AG04449 (cell line): ENCODE measurements around the gene IFT74.
A peak's percentile ranks its signal among the peaks of the same experiment; 100 is the strongest.

Source experiments
- CTCF ChIA-PET: fragments of 350-600 bp; formaldehyde crosslinking; extraction: SDS; loops from one replicate; lab custom pipeline; 2021; ENCODE audit warnings: antibody characterized with exemption; lab: Yijun Ruan, JAX
- POLR2A ChIA-PET: fragments of 400-600, 350-600 bp; formaldehyde crosslinking; extraction: SDS; loops from one replicate; lab custom pipeline; 2020; ENCODE audit warnings: antibody characterized with exemption, inconsistent platforms; lab: Yijun Ruan, JAX
- DNase-seq: peaks from one replicate; pipeline ENCODE4 v3.0.0-alpha.2; 2010; ENCODE audit warnings: low read depth, low spot score
- H3K4me3 ChIP-seq: 2 replicates; pipeline ENCODE4 v1.5.1; 2011; ENCODE audit warnings: low read depth, mild to moderate bottlenecking, control low read depth, low read length
- CTCF ChIP-seq: IDR thresholded peaks from one replicate; pipeline ENCODE4 v1.5.1; 2011; ENCODE audit warnings: mild to moderate bottlenecking, moderate library complexity, low read length, control low read depth, inconsistent platforms; ENCODE audit not compliant: insufficient read depth; ENCODE audit errors: missing control alignments

The IFT74 gene

GRCh38 chr9:26995810-26996209 lies 39.6 kb downstream of the IFT74 start:
- no peak overlapping the region for H3K4me3 ChIP-seq
- no peak for TF ChIP-seq CTCF
- ChIA-PET CTCF (interaction anchor here (0.6 to 1.3 kb wide), 2 partner anchors 15 to 20 kb away, joined by 3 to 4 read pairs; no protein-coding TSS in a partner anchor), POLR2A (no interaction called here)
- DNase-seq: no peak

- no peak for TF ChIP-seq CTCF
- H3K4me3 ChIP-seq: no peak overlapping the region
- no peak for DNase-seq
- ChIA-PET CTCF (interaction anchor here (1.2 kb wide), 1 partner anchor 30 kb away, joined by 3 read pairs; no protein-coding TSS in a partner anchor), POLR2A (no interaction called here)
These were observed 47.3 kb downstream of the IFT74 start for GRCh38 chr9:27003426-27004077.

- POLR2A ChIA-PET: no interaction called here
- no peak for DNase-seq
- CTCF ChIA-PET: no interaction called here
- TF ChIP-seq CTCF: no peak
- no peak within 1 kb of the TSS for H3K4me3 ChIP-seq
These were observed 49.3 kb downstream of the IFT74 start, which contains the start of gene LRRC19 for GRCh38 chr9:27005491-27005890. TSS of gene LRRC19 (minus strand) at chr9:27005672. CDS start at chr9:26999694, 5,978 bp downstream.

GRCh38 chr9:27019589-27019988 lies 63.4 kb downstream of the IFT74 start:
- H3K4me3 ChIP-seq: no peak overlapping the region
- DNase-seq: peak; percentile 4
- ChIA-PET CTCF (interaction anchor here (0.9 to 4.9 kb wide), 2 partner anchors 10 to 13 kb away, joined by 3 to 26 read pairs; no protein-coding TSS in a partner anchor), POLR2A (no interaction called here)
- TF ChIP-seq CTCF: no peak

GRCh38 chr9:27022920-27023319 lies 66.7 kb downstream of the IFT74 start:
- no peak overlapping the region for H3K4me3 ChIP-seq
- ChIA-PET CTCF (interaction anchor here (1.0 kb wide), 1 partner anchor 10 kb away, joined by 4 read pairs; no protein-coding TSS in a partner anchor), POLR2A (no interaction called here)
- no peak for TF ChIP-seq CTCF
- DNase-seq: no peak

- H3K4me3 ChIP-seq: no peak overlapping the region
- ChIA-PET CTCF (interaction anchor here (0.9 to 5.3 kb wide), 2 partner anchors 9 to 245 kb away, joined by 3 to 101 read pairs; no protein-coding TSS in a partner anchor), POLR2A (no interaction called here)
- no peak for TF ChIP-seq CTCF
- no peak for DNase-seq
These were observed 73.0 kb downstream of the IFT74 start for GRCh38 chr9:27029186-27029585.
